Spleen (tissue), 7 donors: ENCODE results near the gene FBN1.

Experiments used
- POLR2A ChIP-seq, 3 donors: fragments of 450-650 bp; IDR thresholded peaks; one replicate each; pipeline ENCODE4 v1.5.1; 2017; ENCODE audit warnings: antibody characterized with exemption in 3 of 3, mild to moderate bottlenecking in 1 of 3
- POLR2AphosphoS5 ChIP-seq, 3 donors: sonication (generic); formaldehyde crosslinking; IDR thresholded peaks; one replicate each; pipeline ENCODE4 v1.5.1; 2017; ENCODE audit warnings: antibody characterized with exemption in 3 of 3
- TF ChIP-seq, protein P1 (sequence below), 11 experiments: fragments of 200-600 bp in 7 of 11; fragments of 450-650 bp in 4 of 11; sonication (generic) in 4 of 11; IDR thresholded peaks in 8 of 11; conservative IDR thresholded peaks in 3 of 11; 1 replicate in 7 of 11; 2 replicates in 4 of 11; pipeline versions ENCODE4 v1.4.0 to v1.8.0; 2016 to 2021; ENCODE audit warnings: antibody characterized with exemption in 11 of 11, inconsistent platforms in 4 of 11, mild to moderate bottlenecking in 1 of 11
- donor health status: DM: no; HTN: no; CAD: no; lungs with moderate emphysema.
- donor health status: DM: no; HTN: no; CAD: no.
- donor health status: DM: no; HTN: no; CAD: no.

GRCh38 chr15:48477795-48478360, 167.6 kb downstream of the FBN1 start:
- TF ChIP-seq, protein P1, sequence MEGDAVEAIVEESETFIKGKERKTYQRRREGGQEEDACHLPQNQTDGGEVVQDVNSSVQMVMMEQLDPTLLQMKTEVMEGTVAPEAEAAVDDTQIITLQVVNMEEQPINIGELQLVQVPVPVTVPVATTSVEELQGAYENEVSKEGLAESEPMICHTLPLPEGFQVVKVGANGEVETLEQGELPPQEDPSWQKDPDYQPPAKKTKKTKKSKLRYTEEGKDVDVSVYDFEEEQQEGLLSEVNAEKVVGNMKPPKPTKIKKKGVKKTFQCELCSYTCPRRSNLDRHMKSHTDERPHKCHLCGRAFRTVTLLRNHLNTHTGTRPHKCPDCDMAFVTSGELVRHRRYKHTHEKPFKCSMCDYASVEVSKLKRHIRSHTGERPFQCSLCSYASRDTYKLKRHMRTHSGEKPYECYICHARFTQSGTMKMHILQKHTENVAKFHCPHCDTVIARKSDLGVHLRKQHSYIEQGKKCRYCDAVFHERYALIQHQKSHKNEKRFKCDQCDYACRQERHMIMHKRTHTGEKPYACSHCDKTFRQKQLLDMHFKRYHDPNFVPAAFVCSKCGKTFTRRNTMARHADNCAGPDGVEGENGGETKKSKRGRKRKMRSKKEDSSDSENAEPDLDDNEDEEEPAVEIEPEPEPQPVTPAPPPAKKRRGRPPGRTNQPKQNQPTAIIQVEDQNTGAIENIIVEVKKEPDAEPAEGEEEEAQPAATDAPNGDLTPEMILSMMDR (IDR thresholded peaks at IDR 0.05 in 8 of 11, conservative IDR thresholded peaks at IDR 0.05 in 3 of 11), result no peak
- TF ChIP-seq POLR2A (IDR thresholded peaks at IDR 0.05) (no peak), POLR2AphosphoS5 (IDR thresholded peaks at IDR 0.05) (no peak)
